Lung (tissue), 12 donors: ENCODE results near the gene PRKG1. TPM values are rescaled to one million over a fixed set of nuclear protein-coding genes. Genes with fewer than 3 reads are reported as not detected.
"Not testable (repeated sequence)": the region's sequence is repeated elsewhere in the genome, so short reads cannot be mapped to it uniquely, and the experiment has no call there.

Experiments
- ATAC-seq: fragments of 200-7000 bp; cut with Tn5 transposase; one replicate; pipeline ENCODE4 v1.9.1; 2020; ENCODE audit warnings: moderate number of reproducible peaks; ENCODE audit not compliant: insufficient read depth, low FRiP score
- DNase-seq, 3 donors: peaks; one replicate each; pipeline ENCODE4 v3.0.0-alpha.2; 2013 to 2017
- H3K27ac ChIP-seq, 2 donors: one replicate each; pipeline ENCODE4 v1.5.1; 2013; ENCODE audit warnings: mild to moderate bottlenecking in 2 of 2, moderate library complexity in 2 of 2, control low read depth in 1 of 2, inconsistent platforms in 1 of 2, low read depth in 1 of 2, low read length in 1 of 2
- H3K27me3 ChIP-seq, 3 donors: one replicate each; pipeline ENCODE4 v1.5.1; 2013; ENCODE audit warnings: low read length in 2 of 3; ENCODE audit not compliant: control insufficient read depth in 3 of 3, insufficient read depth in 3 of 3
- H3K36me3 ChIP-seq, 4 donors: one replicate each; pipeline ENCODE4 v1.5.1; 2013; ENCODE audit warnings: low read length in 4 of 4, mild to moderate bottlenecking in 1 of 4, moderate library complexity in 1 of 4; ENCODE audit not compliant: control insufficient read depth in 4 of 4, insufficient read depth in 4 of 4
- H3K4me1 ChIP-seq, 5 donors: one replicate each; pipeline ENCODE4 v1.5.1; 2013; ENCODE audit warnings: low read length in 5 of 5, mild to moderate bottlenecking in 2 of 5, moderate library complexity in 1 of 5; ENCODE audit not compliant: control insufficient read depth in 5 of 5, insufficient read depth in 5 of 5
- H3K4me3 ChIP-seq: one replicate; pipeline ENCODE4 v1.5.1; 2013; ENCODE audit warnings: mild to moderate bottlenecking, control low read depth, moderate library complexity
- H3K9ac ChIP-seq, 2 donors: one replicate each; pipeline ENCODE4 v1.5.1; 2013; ENCODE audit warnings: low read length in 2 of 2, control low read depth in 1 of 2; ENCODE audit not compliant: insufficient read depth in 1 of 2
- H3K9me3 ChIP-seq, 4 donors: one replicate each; pipeline ENCODE4 v1.5.1; 2013; ENCODE audit warnings: low read length in 3 of 4, mild to moderate bottlenecking in 1 of 4, moderate library complexity in 1 of 4; ENCODE audit not compliant: control insufficient read depth in 4 of 4, insufficient read depth in 3 of 4
- CTCF ChIP-seq: IDR thresholded peaks from 2 replicates; pipeline ENCODE4 v1.5.1; 2012; ENCODE audit warnings: mild to moderate bottlenecking; ENCODE audit errors: control extremely low read depth, extremely low read depth
- WGBS, 2 donors: extraction: QIAGEN DNeasy Blood & Tissue Kit; methylation state at CpG; one replicate each; pipeline ENCODE4 v1.1.7; 2013; 5-methylcytosine and 5-hydroxymethylcytosine counted together
- polyA plus RNA-seq, 2 donors: library from polyadenylated mRNA; stranded (reverse); fragments of 200-250 nt; gene quantifications; one replicate each; pipeline ENCODE4 v1.2.1, GENCODE V29; 2013
- total RNA-seq, 2 donors: library from RNA; depleted of rRNA in 1 of 2; stranded (reverse); fragments of >200 nt in 1 of 2; gene quantifications; one replicate each; pipeline ENCODE4 v1.2.1, GENCODE V29; 2014 to 2021
- donor health status: control.
- donor health status: control.
- donor health status: Bipolar disorder and iron deficiency.
- donor health status: healthy.
- donor health status: DM: yes; HTN: yes; CAD: no.

The PRKG1 gene
- total and polyA plus RNA-seq, 4 donors, result 2.1 to 50.8 (median 15.1) TPM

GRCh38 chr10:51260376-51260775, 186.1 kb downstream of the PRKG1 start:
- ATAC-seq, result no peak

GRCh38 chr10:51266496-51266895, 192.2 kb downstream of the PRKG1 start:
- H3K9ac ChIP-seq, result no peak overlapping the region
- H3K36me3 ChIP-seq, result no peaks in the 10 kb centered on the region
- ATAC-seq (no peak), DNase-seq (no peak)
- no peak overlapping the region for H3K27ac ChIP-seq
- no peaks in the 10 kb centered on the region for H3K27me3 ChIP-seq
- H3K4me1 ChIP-seq, result peaks cover 0 to 9% (median 0%) of the 10 kb centered on the region in 5 donors
- no peak for TF ChIP-seq CTCF
- 87 to 93% methylated on average over 3 of the region's 3 CpGs for WGBS, 2 donors
- H3K4me3 ChIP-seq, result no peak overlapping the region
- no peaks in the 10 kb centered on the region for H3K9me3 ChIP-seq

More at GRCh38 chr10:51260376-51260775, 186.1 kb downstream of the PRKG1 start:
- no peak overlapping the region for H3K4me3 ChIP-seq
- no peak overlapping the region for H3K9ac ChIP-seq
- WGBS, 2 donors, result 97 to 98% methylated on average over 2 of the region's 2 CpGs
- no peaks in the 10 kb centered on the region for H3K27me3 ChIP-seq
- no peaks in the 10 kb centered on the region for H3K4me1 ChIP-seq
- no peak overlapping the region for H3K27ac ChIP-seq
- DNase-seq, result no peak
- TF ChIP-seq CTCF, result no peak
- H3K9me3 ChIP-seq, result no peaks in the 10 kb centered on the region
- no peaks in the 10 kb centered on the region for H3K36me3 ChIP-seq

- H3K9ac ChIP-seq, H3K36me3 ChIP-seq, H3K4me3 ChIP-seq, H3K27me3 ChIP-seq, H3K9me3 ChIP-seq, H3K4me1 ChIP-seq, H3K27ac ChIP-seq, ATAC-seq, DNase-seq: not testable (repeated sequence)
- WGBS, 2 donors, result 93 to 94% methylated on average over 8 of the region's 8 CpGs
Observed at GRCh38 chr10:51267980-51268570, 193.8 kb downstream of the PRKG1 start.

GRCh38 chr10:51269821-51270220, 195.5 kb downstream of the PRKG1 start:
- Histone ChIP-seq H3K27me3 (no peaks in the 10 kb centered on the region), H3K9me3 (no peaks in the 10 kb centered on the region), H3K4me1 (peaks cover 0 to 9% (median 0%) of the 10 kb centered on the region in 5 donors), H3K27ac (no peak overlapping the region), H3K4me3 (no peak overlapping the region), H3K36me3 (no peaks in the 10 kb centered on the region), H3K9ac (no peak overlapping the region)
- DNase-seq (peak in 1 of 3 donors; percentile 72), ATAC-seq (no peak)
- no peak for TF ChIP-seq CTCF
